H9 (cell line): ENCODE data around the gene SSPN. TPM values are rescaled to one million over a fixed set of nuclear protein-coding genes. Genes with fewer than 3 reads are reported as not detected.

ENCODE experiments used
- DNase-seq: peaks from one replicate; pipeline ENCODE4 v3.0.0-alpha.2; 2017
- H2AFZ ChIP-seq: one replicate; pipeline ENCODE4 v1.6.1; 2013; ENCODE audit warnings: mild to moderate bottlenecking, low read length, control low read depth, moderate library complexity
- H2AK5ac ChIP-seq: 2 replicates; pipeline ENCODE4 v1.6.1; 2013; ENCODE audit warnings: low read length, control low read depth, mixed read lengths; ENCODE audit not compliant: insufficient read length
- H2BK120ac ChIP-seq: one replicate; pipeline ENCODE4 v1.6.1; 2013; ENCODE audit warnings: low read depth, mild to moderate bottlenecking, low read length, control low read depth, inconsistent platforms; ENCODE audit not compliant: poor library complexity, severe bottlenecking
- H2BK12ac ChIP-seq: 2 replicates; pipeline ENCODE4 v1.6.1; 2013; ENCODE audit warnings: low read length, control low read depth, mixed read lengths, low read depth; ENCODE audit not compliant: insufficient read length
- H2BK15ac ChIP-seq: 2 replicates; pipeline ENCODE4 v1.6.1; 2013; ENCODE audit warnings: low read depth, low read length, control low read depth
- H2BK20ac ChIP-seq: one replicate; pipeline ENCODE4 v1.6.1; 2013; ENCODE audit warnings: low read depth, mild to moderate bottlenecking, low read length, control low read depth, inconsistent platforms; ENCODE audit not compliant: poor library complexity, severe bottlenecking
- H2BK5ac ChIP-seq: 2 replicates; pipeline ENCODE4 v1.6.1; 2013; ENCODE audit warnings: low read length, control low read depth, mixed read lengths; ENCODE audit not compliant: insufficient read length
- H3K14ac ChIP-seq: 2 replicates; pipeline ENCODE4 v1.6.1; 2013; ENCODE audit warnings: low read length, control low read depth; ENCODE audit not compliant: insufficient read depth
- H3K18ac ChIP-seq: 2 replicates; pipeline ENCODE4 v1.6.1; 2013; ENCODE audit warnings: low read depth, mild to moderate bottlenecking, mixed read lengths, low read length, control low read depth; ENCODE audit not compliant: insufficient read length
- H3K23ac ChIP-seq: 2 replicates; pipeline ENCODE4 v1.6.1; 2013; ENCODE audit warnings: low read length, control low read depth, mixed read lengths, low read depth; ENCODE audit not compliant: insufficient read length
- H3K23me2 ChIP-seq: 2 replicates; pipeline ENCODE4 v1.6.1; 2013; ENCODE audit warnings: low read depth, mild to moderate bottlenecking, mixed read lengths, low read length, control low read depth; ENCODE audit not compliant: insufficient read length, poor library complexity, severe bottlenecking
- H3K27ac ChIP-seq: 2 replicates; pipeline ENCODE4 v1.5.1; 2013; ENCODE audit warnings: low read length, control low read depth, mixed read lengths, low read depth; ENCODE audit not compliant: insufficient read length
- H3K27me3 ChIP-seq: 2 replicates; pipeline ENCODE4 v1.6.1; 2013; ENCODE audit warnings: low read length, control low read depth, inconsistent platforms; ENCODE audit not compliant: insufficient read depth
- H3K4ac ChIP-seq: 2 replicates; pipeline ENCODE4 v1.6.1; 2013; ENCODE audit warnings: low read depth, mild to moderate bottlenecking, control low read depth, inconsistent platforms, low read length, moderate library complexity
- H3K4me1 ChIP-seq: 2 replicates; pipeline ENCODE4 v1.6.1; 2013; ENCODE audit warnings: low read length, control low read depth, inconsistent platforms; ENCODE audit not compliant: insufficient read depth
- H3K4me2 ChIP-seq: 2 replicates; pipeline ENCODE4 v1.6.1; 2013; ENCODE audit warnings: low read length, control low read depth, mixed read lengths; ENCODE audit not compliant: insufficient read length, insufficient read depth
- H3K56ac ChIP-seq: 2 replicates; pipeline ENCODE4 v1.6.1; 2013; ENCODE audit warnings: low read depth, mild to moderate bottlenecking, mixed read lengths, low read length, control low read depth; ENCODE audit not compliant: insufficient read length
- H3K79me1 ChIP-seq: 2 replicates; pipeline ENCODE4 v1.6.1; 2013; ENCODE audit warnings: low read depth, mild to moderate bottlenecking, moderate library complexity, low read length, control low read depth, inconsistent platforms; ENCODE audit not compliant: insufficient read depth, poor library complexity, severe bottlenecking
- H3K79me2 ChIP-seq: 2 replicates; pipeline ENCODE4 v1.6.1; 2013; ENCODE audit warnings: low read length, control low read depth, inconsistent platforms; ENCODE audit not compliant: insufficient read depth
- H3K9ac ChIP-seq: 2 replicates; pipeline ENCODE4 v1.6.1; 2013; ENCODE audit warnings: low read length, control low read depth, mixed read lengths; ENCODE audit not compliant: insufficient read length; ENCODE audit errors: extremely low read depth
- H3K9me3 ChIP-seq: one replicate; pipeline ENCODE4 v1.6.1; 2013; ENCODE audit warnings: low read depth, low read length, inconsistent platforms; ENCODE audit not compliant: control insufficient read depth
- H3T11ph ChIP-seq: one replicate; pipeline ENCODE4 v1.6.1; 2013; ENCODE audit warnings: mild to moderate bottlenecking, low read length, control low read depth, inconsistent platforms
- H4K20me1 ChIP-seq: one replicate; pipeline ENCODE4 v1.6.1; 2013; ENCODE audit not compliant: control insufficient read depth, insufficient read length, insufficient read depth
- H4K5ac ChIP-seq: 2 replicates; pipeline ENCODE4 v1.6.1; 2013; ENCODE audit warnings: low read depth, mild to moderate bottlenecking, mixed read lengths, low read length, control low read depth; ENCODE audit not compliant: insufficient read length
- H4K8ac ChIP-seq: replicated peaks from 2 replicates; pipeline ENCODE4 v1.6.1; 2013; ENCODE audit warnings: low read length, control low read depth, mixed read lengths, low read depth; ENCODE audit not compliant: insufficient read length
- H4K91ac ChIP-seq: 2 replicates; pipeline ENCODE4 v1.6.1; 2013; ENCODE audit warnings: low read depth, mild to moderate bottlenecking, moderate library complexity, mixed read lengths, low read length, control low read depth; ENCODE audit not compliant: insufficient read length
- H3K27ac Mint-ChIP-seq, 3 experiments: 2 replicates in 2 of 3; 3 replicates in 1 of 3; pipeline ENCODE4 v1.8.0; 2020 to 2021; ENCODE audit warnings: mixed read lengths in 3 of 3, mild to moderate bottlenecking in 1 of 3, moderate library complexity in 1 of 3
- H3K27me3 Mint-ChIP-seq: 2 replicates; pipeline ENCODE4 v1.8.0; 2021; ENCODE audit warnings: low read depth, mild to moderate bottlenecking, moderate library complexity, mixed read lengths
- H3K36me3 Mint-ChIP-seq, 3 experiments: 2 replicates in 2 of 3; 3 replicates in 1 of 3; pipeline ENCODE4 v1.8.0; 2020 to 2021; ENCODE audit warnings: low read depth in 3 of 3, mixed read lengths in 3 of 3; ENCODE audit not compliant: insufficient read depth in 1 of 3
- H3K4me1 Mint-ChIP-seq, 2 experiments: 2 replicates each; pipeline ENCODE4 v1.8.0; 2020; ENCODE audit warnings: mixed read lengths in 2 of 2
- H3K4me3 Mint-ChIP-seq, 2 experiments: 2 replicates in 1 of 2; 3 replicates in 1 of 2; pipeline ENCODE4 v1.8.0; 2020 to 2021; ENCODE audit warnings: mild to moderate bottlenecking in 2 of 2, mixed read lengths in 2 of 2, moderate library complexity in 1 of 2
- H3K9me3 Mint-ChIP-seq, 2 experiments: 2 replicates in 1 of 2; 3 replicates in 1 of 2; pipeline ENCODE4 v1.8.0; 2020; ENCODE audit warnings: mild to moderate bottlenecking in 2 of 2, mixed read lengths in 2 of 2, moderate library complexity in 1 of 2
- WGBS: extraction: QIAGEN DNeasy Blood & Tissue Kit; methylation state at CpG from one replicate; pipeline ENCODE4 v1.1.7; 2013; ENCODE audit warnings: missing lambda C conversion rate, low lambda C conversion rate, mixed read lengths; ENCODE audit not compliant: insufficient read length; ENCODE audit errors: extremely low coverage; 5-methylcytosine and 5-hydroxymethylcytosine counted together
- total RNA-seq: library from RNA; stranded (reverse); gene quantifications from 2 replicates; pipeline ENCODE4 v1.2.1, GENCODE V29; 2021
- TF ChIP-seq, protein P1 (sequence below): fragments of 200-600 bp; sonication (generic); conservative IDR thresholded peaks from 3 replicates; pipeline ENCODE4 v1.8.0; 2021; ENCODE audit warnings: antibody characterized with exemption, mild to moderate bottlenecking

Gene SSPN
- total RNA-seq, 1 experiment from 2014 or later: 0.81 TPM

DNA sequence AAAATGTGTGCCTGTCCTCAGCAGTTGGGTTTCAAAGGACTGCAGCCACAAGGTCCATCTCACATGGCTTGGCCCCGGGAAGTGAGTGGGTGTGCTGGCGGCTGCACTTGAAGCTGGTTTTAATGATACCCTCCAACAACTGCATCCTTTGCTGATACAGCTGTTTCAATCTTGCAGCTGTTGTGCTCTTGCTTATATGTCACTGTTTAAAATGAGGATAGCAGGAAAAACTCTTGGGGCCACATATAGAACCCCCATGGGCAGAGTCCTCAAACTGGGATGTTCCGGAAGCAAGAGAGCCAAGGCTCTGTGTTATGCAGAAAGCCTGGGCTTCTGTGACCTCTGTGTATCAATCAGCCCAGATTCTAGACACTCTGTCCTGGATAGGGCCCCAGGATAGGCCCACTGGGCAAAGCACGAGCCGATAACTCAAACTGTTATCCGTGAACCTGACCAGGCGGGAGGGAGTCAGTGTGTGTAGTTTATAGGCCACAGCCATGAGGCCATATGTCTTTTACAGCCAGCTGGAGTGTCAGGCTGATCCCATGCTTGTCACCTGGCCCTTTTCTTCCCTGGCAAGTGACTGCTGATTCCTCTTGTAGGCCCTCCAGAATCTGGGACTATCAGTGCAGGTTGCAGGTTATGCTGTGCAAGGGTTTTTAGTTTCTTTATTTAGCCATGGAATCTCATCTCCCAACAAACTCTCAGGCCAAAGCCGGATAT, 74.3 kb downstream of the SSPN start:
- no peaks in the 10 kb centered on the region for H3K9me3 ChIP-seq

More for the DNA sequence above, 74.3 kb downstream of the SSPN start:
- Histone ChIP-seq H3K79me1 (no peaks in the 10 kb centered on the region), H3K79me2 (no peaks in the 10 kb centered on the region), H2BK12ac (no peak overlapping the region), H3K27ac (no peak overlapping the region), H4K5ac (no peak overlapping the region), H2BK20ac (no peak overlapping the region), H2BK15ac (no peak overlapping the region), H3K4me1 (no peaks in the 10 kb centered on the region), H2AFZ (no peak overlapping the region), H4K8ac (no peak overlapping the region), H3K18ac (no peak overlapping the region), H4K91ac (no peak overlapping the region), H3K14ac (no peak overlapping the region), H4K20me1 (no peaks in the 10 kb centered on the region), H3K4me2 (no peak overlapping the region), H3T11ph (no peak overlapping the region), H3K27me3 (no peaks in the 10 kb centered on the region), H2BK120ac (no peak overlapping the region), H2AK5ac (no peak overlapping the region), H3K9ac (no peak overlapping the region), H3K4ac (no peak overlapping the region), H3K23ac (no peak overlapping the region), H3K23me2 (no peaks in the 10 kb centered on the region), H3K56ac (no peak overlapping the region), H2BK5ac (no peak overlapping the region)
- TF ChIP-seq, protein P1, sequence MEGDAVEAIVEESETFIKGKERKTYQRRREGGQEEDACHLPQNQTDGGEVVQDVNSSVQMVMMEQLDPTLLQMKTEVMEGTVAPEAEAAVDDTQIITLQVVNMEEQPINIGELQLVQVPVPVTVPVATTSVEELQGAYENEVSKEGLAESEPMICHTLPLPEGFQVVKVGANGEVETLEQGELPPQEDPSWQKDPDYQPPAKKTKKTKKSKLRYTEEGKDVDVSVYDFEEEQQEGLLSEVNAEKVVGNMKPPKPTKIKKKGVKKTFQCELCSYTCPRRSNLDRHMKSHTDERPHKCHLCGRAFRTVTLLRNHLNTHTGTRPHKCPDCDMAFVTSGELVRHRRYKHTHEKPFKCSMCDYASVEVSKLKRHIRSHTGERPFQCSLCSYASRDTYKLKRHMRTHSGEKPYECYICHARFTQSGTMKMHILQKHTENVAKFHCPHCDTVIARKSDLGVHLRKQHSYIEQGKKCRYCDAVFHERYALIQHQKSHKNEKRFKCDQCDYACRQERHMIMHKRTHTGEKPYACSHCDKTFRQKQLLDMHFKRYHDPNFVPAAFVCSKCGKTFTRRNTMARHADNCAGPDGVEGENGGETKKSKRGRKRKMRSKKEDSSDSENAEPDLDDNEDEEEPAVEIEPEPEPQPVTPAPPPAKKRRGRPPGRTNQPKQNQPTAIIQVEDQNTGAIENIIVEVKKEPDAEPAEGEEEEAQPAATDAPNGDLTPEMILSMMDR: no peak
- no CpG with 5 or more reads among the region's 8 CpGs for WGBS
- no peak overlapping the region for H3K4me3 Mint-ChIP-seq
- no peak for DNase-seq
- H3K9me3 Mint-ChIP-seq: no peaks in the 10 kb centered on the region
- H3K27ac Mint-ChIP-seq: no peak overlapping the region
- no peaks in the 10 kb centered on the region for H3K36me3 Mint-ChIP-seq
- peaks cover 8 to 13% of the 10 kb centered on the region in 2 experiments for H3K4me1 Mint-ChIP-seq
- peaks cover 4% of the 10 kb centered on the region for H3K27me3 Mint-ChIP-seq
